AG09309 (cell line): Measurements from ENCODE around the gene PRR5L.
"Not testable (repeated sequence)": the region's sequence is repeated elsewhere in the genome, so short reads cannot be mapped to it uniquely, and the experiment has no call there.

ENCODE experiments used
- DNase-seq: peaks from one replicate; pipeline ENCODE4 v3.0.0-alpha.2; 2010; ENCODE audit warnings: low read depth
- H3K4me3 ChIP-seq: 2 replicates; pipeline ENCODE4 v1.5.1; 2011; ENCODE audit warnings: mild to moderate bottlenecking, low read depth, low read length, moderate library complexity; ENCODE audit not compliant: control insufficient read depth
- TF ChIP-seq, protein P1 (sequence below): IDR thresholded peaks from 2 replicates; pipeline ENCODE4 v1.5.1; 2011; ENCODE audit warnings: mild to moderate bottlenecking, low read depth, low read length, inconsistent platforms; ENCODE audit not compliant: insufficient read depth, control insufficient read depth; ENCODE audit errors: missing control alignments

PRR5L gene

DNA sequence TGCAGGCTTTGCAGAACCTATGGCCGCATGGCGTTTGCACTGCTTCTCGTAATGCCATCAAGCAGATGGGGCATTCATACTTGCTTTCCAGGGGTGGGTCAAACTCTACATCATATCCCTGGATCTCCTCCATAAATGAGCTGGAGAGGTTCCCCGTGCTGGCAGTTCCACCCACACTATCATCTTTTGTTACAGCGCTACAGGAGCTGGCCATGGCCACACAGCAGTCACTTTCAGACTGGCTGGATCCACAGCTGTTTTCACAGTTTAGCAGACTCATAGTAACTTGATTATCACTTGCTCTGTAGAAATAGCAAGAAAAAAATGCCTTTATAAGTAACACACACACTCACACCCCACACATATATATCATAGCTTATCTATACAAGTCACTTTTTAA lies 205.1 kb downstream of the PRR5L start:
- no peak for DNase-seq
- H3K4me3 ChIP-seq, result no peak overlapping the region
- TF ChIP-seq, protein P1, sequence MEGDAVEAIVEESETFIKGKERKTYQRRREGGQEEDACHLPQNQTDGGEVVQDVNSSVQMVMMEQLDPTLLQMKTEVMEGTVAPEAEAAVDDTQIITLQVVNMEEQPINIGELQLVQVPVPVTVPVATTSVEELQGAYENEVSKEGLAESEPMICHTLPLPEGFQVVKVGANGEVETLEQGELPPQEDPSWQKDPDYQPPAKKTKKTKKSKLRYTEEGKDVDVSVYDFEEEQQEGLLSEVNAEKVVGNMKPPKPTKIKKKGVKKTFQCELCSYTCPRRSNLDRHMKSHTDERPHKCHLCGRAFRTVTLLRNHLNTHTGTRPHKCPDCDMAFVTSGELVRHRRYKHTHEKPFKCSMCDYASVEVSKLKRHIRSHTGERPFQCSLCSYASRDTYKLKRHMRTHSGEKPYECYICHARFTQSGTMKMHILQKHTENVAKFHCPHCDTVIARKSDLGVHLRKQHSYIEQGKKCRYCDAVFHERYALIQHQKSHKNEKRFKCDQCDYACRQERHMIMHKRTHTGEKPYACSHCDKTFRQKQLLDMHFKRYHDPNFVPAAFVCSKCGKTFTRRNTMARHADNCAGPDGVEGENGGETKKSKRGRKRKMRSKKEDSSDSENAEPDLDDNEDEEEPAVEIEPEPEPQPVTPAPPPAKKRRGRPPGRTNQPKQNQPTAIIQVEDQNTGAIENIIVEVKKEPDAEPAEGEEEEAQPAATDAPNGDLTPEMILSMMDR, result no peak

DNA sequence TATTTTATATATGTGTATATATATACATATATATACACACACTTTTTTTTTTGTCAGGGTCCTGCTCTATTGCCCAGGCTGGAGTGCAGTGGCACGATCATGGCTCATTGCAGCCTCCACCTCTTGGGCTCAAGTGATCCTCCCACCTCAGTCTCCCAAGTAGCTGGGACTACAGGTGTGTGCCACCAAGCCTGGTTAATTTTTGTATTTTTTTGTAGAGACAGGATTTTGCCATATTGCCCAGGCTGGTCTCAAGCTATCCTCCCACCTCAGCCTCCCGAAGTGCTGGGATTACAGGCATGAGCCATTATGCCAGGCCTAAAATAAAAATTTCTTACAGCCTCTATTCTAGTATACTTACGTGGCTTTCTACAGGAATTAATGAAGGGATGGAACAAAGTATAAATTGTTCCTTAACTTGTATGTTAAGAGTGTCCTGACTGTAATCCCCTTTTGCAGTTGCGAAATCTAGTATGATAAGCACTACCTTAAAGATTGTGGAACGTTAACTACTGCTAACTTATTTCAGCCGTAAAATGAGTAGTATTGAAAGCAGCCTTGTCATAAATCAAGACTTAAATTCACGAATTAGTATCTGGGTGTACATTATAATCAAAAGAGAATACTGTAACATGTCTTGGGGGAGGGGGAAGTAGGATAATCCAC lies 211.9 kb downstream of the PRR5L start:
- no peak for DNase-seq
- TF ChIP-seq, protein P1, result no peak
- no peak overlapping the region for H3K4me3 ChIP-seq

DNA sequence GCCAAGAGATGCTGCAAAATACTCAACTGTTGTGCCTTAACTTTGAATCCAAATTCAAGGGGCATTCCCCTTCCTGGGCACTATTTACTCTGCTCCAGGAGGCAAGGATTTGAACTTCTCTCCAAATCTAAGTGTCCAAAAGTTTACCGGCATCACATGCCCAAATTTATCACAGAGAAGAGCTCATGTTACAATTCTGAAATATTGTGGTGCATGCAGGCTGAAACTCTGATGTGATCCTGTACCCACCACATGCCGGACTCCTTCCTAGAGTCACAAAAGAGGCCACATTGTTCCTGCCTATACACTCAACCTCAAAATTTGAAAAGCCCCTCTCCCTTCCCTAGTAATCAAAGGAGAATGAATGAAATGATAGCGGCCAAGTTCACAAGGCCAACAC lies 212.7 kb downstream of the PRR5L start:
- DNase-seq, result no peak
- H3K4me3 ChIP-seq, result peak overlapping the region; percentile 79

DNA sequence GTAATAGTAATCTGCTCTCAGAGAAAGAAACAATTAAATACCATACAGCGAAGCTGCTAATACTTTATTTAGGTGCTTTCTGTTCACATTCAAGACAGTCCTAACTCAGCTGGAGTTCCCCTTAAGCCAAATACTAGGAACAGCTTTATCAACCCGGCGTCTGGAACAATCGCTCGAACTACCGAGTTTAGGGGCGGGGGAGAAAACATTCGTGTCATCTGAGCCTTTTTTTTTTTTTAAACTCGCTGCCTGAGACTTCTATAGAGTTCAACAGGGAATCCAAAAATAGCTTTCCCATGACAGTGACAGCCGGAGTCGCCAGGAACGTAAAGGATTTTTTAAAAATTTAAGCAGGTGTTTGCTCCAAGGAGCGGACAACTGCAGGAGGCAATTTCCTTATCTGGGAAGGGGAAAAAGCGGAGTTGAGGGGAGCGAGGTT lies 213.1 kb downstream of the PRR5L start:
- H3K4me3 ChIP-seq, result peak overlapping the region; percentile 79
- TF ChIP-seq, protein P1, result no peak
- no peak for DNase-seq

More for the DNA sequence above, 212.7 kb downstream of the PRR5L start:
- TF ChIP-seq, protein P1, result no peak

DNA sequence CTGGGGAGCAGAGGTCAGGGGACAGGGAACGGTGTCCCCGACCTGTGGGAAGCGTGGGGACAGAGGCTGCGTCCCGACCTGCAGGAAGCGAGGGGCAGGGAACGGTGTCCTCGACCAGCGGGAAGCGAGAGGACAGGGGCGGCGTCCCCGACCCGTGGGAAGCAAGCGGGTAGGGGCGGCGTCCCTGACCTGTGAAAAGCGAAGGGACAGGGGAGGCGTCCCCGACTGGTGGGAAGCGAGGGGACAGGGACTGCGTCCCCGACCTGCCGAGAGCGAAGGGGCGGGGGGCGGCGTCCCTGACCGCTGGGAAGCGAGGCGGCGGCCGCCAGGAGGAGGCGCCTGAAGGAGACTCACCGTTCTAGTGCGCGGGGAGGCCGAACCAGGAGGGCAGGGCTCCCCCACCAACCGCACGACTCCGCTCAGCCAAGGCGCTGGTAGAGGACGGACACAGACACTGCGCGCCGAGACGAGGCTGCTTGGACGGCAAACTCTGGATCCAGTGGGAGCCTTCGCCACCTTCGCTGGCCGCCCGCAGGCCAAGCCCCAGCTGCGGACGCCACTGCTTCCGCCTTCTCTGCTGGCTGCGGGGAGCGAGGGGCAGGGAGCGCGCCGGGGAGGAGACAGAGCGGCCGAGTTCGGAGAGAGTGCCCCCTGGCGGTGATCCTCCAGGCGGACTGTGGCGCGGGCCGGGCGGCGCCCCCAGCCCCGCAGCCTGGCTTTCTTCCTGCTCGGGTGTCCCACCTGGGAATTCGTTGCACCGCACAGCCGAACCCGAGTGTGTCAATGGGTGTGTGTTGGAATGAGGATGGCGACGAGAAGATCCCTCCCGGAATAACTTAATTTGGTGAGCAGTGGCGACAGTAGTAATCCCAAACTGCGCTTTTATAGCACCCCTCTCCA lies 213.9 kb downstream of the PRR5L start, which contains the start of gene TRAF6:
Gene TRAF6, minus strand, starts transcription at position 579 of the 900 bp plus-strand sequence. CDS start 8,757 bp downstream, outside the sequence.
- DNase-seq, result peak; percentile 21
- peak within 1 kb of the TSS; percentile 79 for H3K4me3 ChIP-seq
- TF ChIP-seq, protein P1, result peak; percentile 79

DNA sequence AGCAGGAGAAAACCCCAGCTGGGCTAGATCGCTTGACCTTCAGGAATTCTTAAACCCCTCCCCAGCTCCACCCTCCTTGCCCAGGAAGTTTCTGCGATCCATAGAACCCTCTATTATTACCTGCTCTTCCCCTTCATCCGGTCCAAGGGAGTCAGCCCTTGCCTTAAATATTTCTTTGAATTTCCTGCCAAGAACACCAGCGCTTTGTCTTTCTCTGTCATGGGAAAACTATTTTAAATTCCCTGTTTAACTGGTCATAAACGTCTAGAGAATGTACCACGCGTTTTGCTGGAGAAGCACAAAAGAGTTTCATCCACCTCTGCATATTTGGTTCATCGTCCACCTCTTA lies 214.5 kb downstream of the PRR5L start:
- peak overlapping the region; percentile 79 for H3K4me3 ChIP-seq
- TF ChIP-seq, protein P1, result no peak
- DNase-seq, result no peak

DNA sequence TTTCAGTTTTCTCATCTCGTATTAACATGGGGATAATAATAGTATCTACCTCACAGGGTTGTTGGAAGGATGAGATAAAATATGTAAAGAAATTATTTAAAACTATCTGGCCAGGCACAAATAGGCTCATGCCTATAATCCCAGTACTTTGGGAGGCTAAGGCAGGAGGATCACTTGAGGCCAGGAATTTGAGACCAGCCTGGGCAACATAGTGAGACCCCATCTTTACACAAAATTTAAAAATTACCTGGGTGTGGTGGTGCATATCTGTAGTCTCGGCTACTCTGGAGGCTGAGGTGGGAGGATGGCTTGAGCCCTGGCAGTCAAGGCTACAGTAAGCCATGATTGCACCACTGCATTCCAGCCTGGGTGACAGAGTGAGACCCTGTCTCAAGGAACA lies 215.0 kb downstream of the PRR5L start:
- DNase-seq, H3K4me3 ChIP-seq: not testable (repeated sequence)
